Lung (tissue), 12 donors: ENCODE data around the gene ZNF154. TPM values are rescaled to one million over a fixed set of nuclear protein-coding genes. Genes with fewer than 3 reads are reported as not detected.

Experiments used
- ATAC-seq: fragments of 200-7000 bp; cut with Tn5 transposase; one replicate; pipeline ENCODE4 v1.9.1; 2020; ENCODE audit warnings: moderate number of reproducible peaks; ENCODE audit not compliant: insufficient read depth, low FRiP score
- DNase-seq, 3 donors: peaks; one replicate each; pipeline ENCODE4 v3.0.0-alpha.2; 2013 to 2017
- H3K27ac ChIP-seq, 2 donors: one replicate each; pipeline ENCODE4 v1.5.1; 2013; ENCODE audit warnings: mild to moderate bottlenecking in 2 of 2, moderate library complexity in 2 of 2, control low read depth in 1 of 2, inconsistent platforms in 1 of 2, low read depth in 1 of 2, low read length in 1 of 2
- H3K27me3 ChIP-seq, 3 donors: one replicate each; pipeline ENCODE4 v1.5.1; 2013; ENCODE audit warnings: low read length in 2 of 3; ENCODE audit not compliant: control insufficient read depth in 3 of 3, insufficient read depth in 3 of 3
- H3K36me3 ChIP-seq, 4 donors: one replicate each; pipeline ENCODE4 v1.5.1; 2013; ENCODE audit warnings: low read length in 4 of 4, mild to moderate bottlenecking in 1 of 4, moderate library complexity in 1 of 4; ENCODE audit not compliant: control insufficient read depth in 4 of 4, insufficient read depth in 4 of 4
- H3K4me1 ChIP-seq, 5 donors: one replicate each; pipeline ENCODE4 v1.5.1; 2013; ENCODE audit warnings: low read length in 5 of 5, mild to moderate bottlenecking in 2 of 5, moderate library complexity in 1 of 5; ENCODE audit not compliant: control insufficient read depth in 5 of 5, insufficient read depth in 5 of 5
- H3K4me3 ChIP-seq: one replicate; pipeline ENCODE4 v1.5.1; 2013; ENCODE audit warnings: mild to moderate bottlenecking, control low read depth, moderate library complexity
- H3K9ac ChIP-seq, 2 donors: one replicate each; pipeline ENCODE4 v1.5.1; 2013; ENCODE audit warnings: low read length in 2 of 2, control low read depth in 1 of 2; ENCODE audit not compliant: insufficient read depth in 1 of 2
- H3K9me3 ChIP-seq, 4 donors: one replicate each; pipeline ENCODE4 v1.5.1; 2013; ENCODE audit warnings: low read length in 3 of 4, mild to moderate bottlenecking in 1 of 4, moderate library complexity in 1 of 4; ENCODE audit not compliant: control insufficient read depth in 4 of 4, insufficient read depth in 3 of 4
- CTCF ChIP-seq: IDR thresholded peaks from 2 replicates; pipeline ENCODE4 v1.5.1; 2012; ENCODE audit warnings: mild to moderate bottlenecking; ENCODE audit errors: control extremely low read depth, extremely low read depth
- WGBS, 2 donors: extraction: QIAGEN DNeasy Blood & Tissue Kit; methylation state at CpG; one replicate each; pipeline ENCODE4 v1.1.7; 2013; 5-methylcytosine and 5-hydroxymethylcytosine counted together
- polyA plus RNA-seq, 2 donors: library from polyadenylated mRNA; stranded (reverse); fragments of 200-250 nt; gene quantifications; one replicate each; pipeline ENCODE4 v1.2.1, GENCODE V29; 2013
- total RNA-seq, 2 donors: library from RNA; depleted of rRNA in 1 of 2; stranded (reverse); fragments of >200 nt in 1 of 2; gene quantifications; one replicate each; pipeline ENCODE4 v1.2.1, GENCODE V29; 2014 to 2021
- donor health status: control.
- donor health status: control.
- donor health status: Bipolar disorder and iron deficiency.
- donor health status: healthy.
- donor health status: DM: yes; HTN: yes; CAD: no.

ZNF154 gene
- total and polyA plus RNA-seq, 4 donors = 1.2 to 34.6 (median 2.8) TPM

- H3K4me1 ChIP-seq = peaks cover 0 to 5% (median 0%) of the 10 kb centered on the region in 5 donors
- no peak overlapping the region for H3K4me3 ChIP-seq
- no peak for TF ChIP-seq CTCF
- ATAC-seq (no peak), DNase-seq (no peak)
- H3K9ac ChIP-seq = no peak overlapping the region
- H3K9me3 ChIP-seq = peaks cover 6 to 51% (median 48%) of the 10 kb centered on the region in 4 donors
- WGBS, 2 donors = 96 to 99% methylated on average over 10 of the region's 10 CpGs
- no peak overlapping the region for H3K27ac ChIP-seq
- H3K27me3 ChIP-seq = no peaks in the 10 kb centered on the region
- peaks cover 48 to 94% (median 81%) of the 10 kb centered on the region in 4 donors for H3K36me3 ChIP-seq
These were observed 45.2 kb upstream of the ZNF154 start for GRCh38 chr19:57754091-57754673.

DNA sequence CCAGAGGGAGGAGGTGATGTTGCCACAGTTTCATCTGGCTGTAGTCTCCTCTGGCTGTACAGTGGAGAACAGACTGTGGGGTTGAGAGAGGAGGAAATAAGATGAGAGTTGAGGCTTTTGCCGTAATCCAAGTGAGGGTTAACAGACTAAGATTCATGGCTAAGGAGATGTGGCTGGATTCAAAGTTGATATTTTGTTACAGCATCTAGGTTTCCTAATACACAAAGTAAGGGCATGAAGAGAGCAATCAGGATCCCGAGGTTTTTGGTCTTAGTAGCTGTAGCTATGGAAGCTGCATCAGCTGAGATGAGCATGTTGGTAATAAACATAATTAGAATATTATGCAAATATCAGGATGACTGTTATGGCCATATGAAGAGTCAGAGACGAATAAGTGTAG, 39.0 kb upstream of the ZNF154 start:
- Histone ChIP-seq H3K9me3 (peaks cover 6 to 37% (median 32%) of the 10 kb centered on the region in 4 donors), H3K27ac (no peak overlapping the region), H3K9ac (no peak overlapping the region), H3K4me3 (peak overlapping the region; percentile 19), H3K4me1 (peaks cover 3 to 19% (median 5%) of the 10 kb centered on the region in 5 donors), H3K27me3 (no peaks in the 10 kb centered on the region), H3K36me3 (peaks cover 23 to 60% (median 43%) of the 10 kb centered on the region in 4 donors)
- ATAC-seq (no peak), DNase-seq (no peak)
- WGBS, 2 donors = 96 to 97% methylated on average over 3 of the region's 3 CpGs
- no peak for TF ChIP-seq CTCF

GRCh38 chr19:57747472-57747807, 38.4 kb upstream of the ZNF154 start:
- 43 to 50% methylated on average over 6 of the region's 6 CpGs for WGBS, 2 donors
- Histone ChIP-seq H3K27me3 (no peaks in the 10 kb centered on the region), H3K4me3 (peak overlapping the region; percentile 97), H3K9ac (peak overlapping the region; percentile 69 to 89), H3K36me3 (peaks cover 18 to 54% (median 38%) of the 10 kb centered on the region in 4 donors), H3K4me1 (peaks cover 3 to 19% (median 5%) of the 10 kb centered on the region in 5 donors), H3K27ac (peak overlapping the region in 1 of 2 donors; percentile 78), H3K9me3 (peaks cover under 1 to 31% (median 28%) of the 10 kb centered on the region in 4 donors)
- DNase-seq = peak in 2 of 3 donors; percentile 9 to 13
- no peak for TF ChIP-seq CTCF
- no peak for ATAC-seq
